ENCODE measurements around the gene ACHE.
"Not testable (repeated sequence)": the region's sequence is repeated elsewhere in the genome, so short reads cannot be mapped to it uniquely, and the experiment has no call there.

Gene ACHE

DNA sequence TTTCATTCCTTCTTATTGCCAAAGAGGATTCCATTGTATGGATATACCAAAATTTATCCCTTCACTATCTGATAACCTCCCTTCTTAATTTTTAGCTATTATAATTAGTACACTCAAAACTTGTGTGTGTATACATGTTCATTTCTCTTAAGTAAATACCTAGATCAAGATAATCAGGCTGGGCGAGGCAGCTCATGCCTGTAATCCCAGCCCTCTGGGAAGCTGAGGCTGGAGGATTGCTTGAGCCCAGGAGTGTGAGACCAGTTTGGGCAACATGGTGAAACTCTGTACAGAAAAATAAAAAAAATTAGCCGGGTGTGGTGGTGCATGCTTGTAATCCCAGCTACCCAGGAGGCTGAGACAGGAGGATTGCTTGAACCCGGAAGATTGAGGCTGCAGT, 15.8 kb upstream of the ACHE start:
- TF ChIP-seq, protein P1, sequence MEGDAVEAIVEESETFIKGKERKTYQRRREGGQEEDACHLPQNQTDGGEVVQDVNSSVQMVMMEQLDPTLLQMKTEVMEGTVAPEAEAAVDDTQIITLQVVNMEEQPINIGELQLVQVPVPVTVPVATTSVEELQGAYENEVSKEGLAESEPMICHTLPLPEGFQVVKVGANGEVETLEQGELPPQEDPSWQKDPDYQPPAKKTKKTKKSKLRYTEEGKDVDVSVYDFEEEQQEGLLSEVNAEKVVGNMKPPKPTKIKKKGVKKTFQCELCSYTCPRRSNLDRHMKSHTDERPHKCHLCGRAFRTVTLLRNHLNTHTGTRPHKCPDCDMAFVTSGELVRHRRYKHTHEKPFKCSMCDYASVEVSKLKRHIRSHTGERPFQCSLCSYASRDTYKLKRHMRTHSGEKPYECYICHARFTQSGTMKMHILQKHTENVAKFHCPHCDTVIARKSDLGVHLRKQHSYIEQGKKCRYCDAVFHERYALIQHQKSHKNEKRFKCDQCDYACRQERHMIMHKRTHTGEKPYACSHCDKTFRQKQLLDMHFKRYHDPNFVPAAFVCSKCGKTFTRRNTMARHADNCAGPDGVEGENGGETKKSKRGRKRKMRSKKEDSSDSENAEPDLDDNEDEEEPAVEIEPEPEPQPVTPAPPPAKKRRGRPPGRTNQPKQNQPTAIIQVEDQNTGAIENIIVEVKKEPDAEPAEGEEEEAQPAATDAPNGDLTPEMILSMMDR (IDR thresholded peaks at IDR 0.05; ENCODE audit: unreplicated experiment in 3 of 3), result no peak

DNA sequence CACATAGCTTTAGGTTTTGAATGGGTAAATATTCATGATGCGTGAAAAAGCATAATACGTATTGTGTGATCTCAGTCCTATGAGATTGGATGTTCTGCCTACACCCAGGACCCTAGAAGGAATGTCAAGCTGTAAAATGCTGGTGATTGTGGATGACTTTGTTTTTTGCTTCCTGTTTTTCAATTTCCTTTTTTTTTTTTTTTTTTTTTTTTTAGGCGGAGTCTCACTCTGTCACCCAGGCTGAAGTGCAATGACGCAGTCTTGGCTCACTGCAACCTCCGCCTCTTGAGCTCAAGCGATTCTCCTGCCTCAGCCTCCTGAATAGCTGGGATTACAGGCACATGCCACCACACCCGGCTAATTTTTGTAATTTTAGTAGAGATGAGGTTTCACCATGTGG, 14.8 kb upstream of the ACHE start:
- H3K4me1 Mint-ChIP-seq; H3K4me3 Mint-ChIP-seq; H3K36me3 Mint-ChIP-seq (ENCODE audit: low read depth); H3K27ac Mint-ChIP-seq; H3K9me3 Mint-ChIP-seq: not testable (repeated sequence)
- peaks cover 14% of the 10 kb centered on the region for H3K27me3 Mint-ChIP-seq (ENCODE audit: low read depth)

More for the DNA sequence above, 15.8 kb upstream of the ACHE start:
- H3K36me3 Mint-ChIP-seq (ENCODE audit: low read depth), result no peaks in the 10 kb centered on the region
- peaks cover 5% of the 10 kb centered on the region for H3K9me3 Mint-ChIP-seq
- H3K27ac Mint-ChIP-seq, result no peak overlapping the region
- H3K27me3 Mint-ChIP-seq (ENCODE audit: low read depth), result peaks cover 14% of the 10 kb centered on the region
- no peak overlapping the region for H3K4me3 Mint-ChIP-seq
- no peaks in the 10 kb centered on the region for H3K4me1 Mint-ChIP-seq

DNA sequence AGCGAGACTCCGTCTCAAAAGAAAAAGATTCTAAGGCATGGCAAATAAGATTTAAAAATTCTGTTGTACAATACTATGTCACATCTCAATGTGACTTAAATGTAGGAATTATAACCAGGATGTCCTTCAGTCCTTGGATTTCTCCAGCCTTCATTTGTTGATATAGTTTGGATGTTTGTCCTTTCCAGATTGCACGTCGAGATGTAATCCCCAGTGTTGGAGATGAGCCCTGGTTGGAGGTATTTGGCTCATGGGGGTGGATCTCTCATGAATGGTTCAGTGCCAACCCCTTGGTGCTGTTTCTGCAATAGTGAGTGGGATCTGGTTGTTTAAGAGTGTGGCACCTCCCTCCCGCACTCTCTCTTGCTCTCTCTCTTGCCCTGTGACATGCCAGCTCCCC, 12.8 kb upstream of the ACHE start:
- H3K4me3 Mint-ChIP-seq, result no peak overlapping the region
- H3K27ac Mint-ChIP-seq, result no peak overlapping the region
- no peaks in the 10 kb centered on the region for H3K36me3 Mint-ChIP-seq (ENCODE audit: low read depth)
- peaks cover 14% of the 10 kb centered on the region for H3K27me3 Mint-ChIP-seq (ENCODE audit: low read depth)
- TF ChIP-seq, protein P1 (IDR thresholded peaks at IDR 0.05; ENCODE audit: unreplicated experiment in 3 of 3), result no peak
- H3K9me3 Mint-ChIP-seq, result peaks cover 5% of the 10 kb centered on the region
- no peaks in the 10 kb centered on the region for H3K4me1 Mint-ChIP-seq

DNA sequence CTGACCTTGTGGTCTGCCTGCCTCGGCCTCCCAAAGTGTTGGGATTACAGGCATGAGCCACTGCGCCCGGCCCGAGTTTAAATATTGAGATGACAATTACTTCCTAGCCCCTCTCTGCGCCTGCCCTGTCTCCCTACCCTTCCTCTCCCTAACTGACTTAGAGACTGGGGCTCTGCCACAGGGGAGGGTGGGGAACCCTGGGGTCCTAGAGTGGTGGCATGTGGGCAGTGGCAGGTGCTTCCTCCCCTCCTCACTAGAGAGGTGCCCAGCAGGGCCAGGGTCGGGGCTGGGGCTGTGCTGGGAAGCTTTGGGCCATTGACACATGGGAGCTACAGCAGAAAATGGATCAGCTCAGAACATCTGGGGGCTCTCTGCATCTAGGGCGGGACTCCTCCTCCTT, 7.0 kb upstream of the ACHE start:
- Mint-ChIP-seq H3K4me3 (no peak overlapping the region), H3K27ac (no peak overlapping the region), H3K36me3 (ENCODE audit: low read depth) (no peaks in the 10 kb centered on the region), H3K4me1 (no peaks in the 10 kb centered on the region), H3K9me3 (no peaks in the 10 kb centered on the region), H3K27me3 (ENCODE audit: low read depth) (peaks cover 27% of the 10 kb centered on the region)
- TF ChIP-seq, protein P1 (IDR thresholded peaks at IDR 0.05; ENCODE audit: unreplicated experiment in 3 of 3), result no peak

DNA sequence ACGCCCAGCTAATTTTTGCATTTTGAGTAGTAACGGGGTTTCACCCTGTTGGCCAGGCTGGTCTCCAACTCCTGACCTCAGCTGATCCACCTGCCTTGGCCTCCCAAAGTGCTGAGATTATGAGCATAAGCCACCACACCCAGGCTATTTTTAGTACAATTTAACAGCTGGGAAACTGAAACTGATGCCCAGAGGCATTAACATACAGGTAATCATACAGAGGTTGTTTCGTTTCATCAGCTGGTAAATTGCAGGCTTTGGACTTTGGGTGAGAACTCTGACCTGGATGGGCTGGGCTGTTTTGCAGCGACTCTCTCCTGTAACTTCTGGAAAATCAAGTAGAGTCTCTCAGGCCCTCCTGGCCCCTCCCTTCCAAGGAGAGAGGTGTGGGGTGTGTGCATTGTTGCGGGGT, 6.2 kb upstream of the ACHE start:
- Mint-ChIP-seq H3K9me3 (no peaks in the 10 kb centered on the region), H3K27me3 (ENCODE audit: low read depth) (peaks cover 33% of the 10 kb centered on the region), H3K4me3 (no peak overlapping the region), H3K36me3 (ENCODE audit: low read depth) (no peaks in the 10 kb centered on the region), H3K4me1 (no peaks in the 10 kb centered on the region), H3K27ac (no peak overlapping the region)
- TF ChIP-seq, protein P1 (IDR thresholded peaks at IDR 0.05; ENCODE audit: unreplicated experiment in 3 of 3), result no peak

DNA sequence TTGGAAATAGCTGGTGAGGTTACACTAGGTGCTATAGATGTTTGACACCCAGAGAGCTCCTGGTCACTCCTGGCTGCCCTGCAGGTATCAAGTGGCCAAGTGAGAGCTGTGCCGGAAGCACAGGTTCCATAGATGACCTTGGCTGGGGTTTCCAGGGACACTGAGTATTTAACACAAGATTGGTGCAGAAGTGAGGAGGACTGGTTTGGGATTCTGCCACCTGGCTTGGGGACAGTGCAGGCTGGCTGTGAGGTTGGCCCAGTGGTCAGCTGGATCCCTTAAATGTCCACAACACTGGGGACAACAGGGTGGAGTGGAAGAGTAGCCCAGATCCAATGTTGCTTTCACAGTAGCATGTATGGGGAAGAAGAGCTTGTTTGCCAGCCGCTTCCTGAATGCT, 5.3 kb upstream of the ACHE start:
- Mint-ChIP-seq H3K4me3 (no peak overlapping the region), H3K4me1 (peaks cover 4% of the 10 kb centered on the region)

More for the DNA sequence above, 5.3 kb upstream of the ACHE start:
- TF ChIP-seq, protein P1 (IDR thresholded peaks at IDR 0.05; ENCODE audit: unreplicated experiment in 3 of 3), result no peak
- Mint-ChIP-seq H3K36me3 (ENCODE audit: low read depth) (no peaks in the 10 kb centered on the region), H3K27me3 (ENCODE audit: low read depth) (peaks cover 39% of the 10 kb centered on the region), H3K27ac (no peak overlapping the region), H3K9me3 (no peaks in the 10 kb centered on the region)

All from nephron (organoid).